HG03575 (cell line): ENCODE data around the gene ADGRL1.
"Not testable (repeated sequence)": the region's sequence is repeated elsewhere in the genome, so short reads cannot be mapped to it uniquely, and the experiment has no call there.

Source experiments
- ATAC-seq: cut with Tn5 transposase; IDR thresholded peaks from one replicate; pipeline ENCODE4 v1.9.1; 2021; ENCODE audit not compliant: unreplicated experiment, insufficient number of reproducible peaks, low FRiP score; ENCODE audit errors: extremely low read depth

The ADGRL1 gene

DNA sequence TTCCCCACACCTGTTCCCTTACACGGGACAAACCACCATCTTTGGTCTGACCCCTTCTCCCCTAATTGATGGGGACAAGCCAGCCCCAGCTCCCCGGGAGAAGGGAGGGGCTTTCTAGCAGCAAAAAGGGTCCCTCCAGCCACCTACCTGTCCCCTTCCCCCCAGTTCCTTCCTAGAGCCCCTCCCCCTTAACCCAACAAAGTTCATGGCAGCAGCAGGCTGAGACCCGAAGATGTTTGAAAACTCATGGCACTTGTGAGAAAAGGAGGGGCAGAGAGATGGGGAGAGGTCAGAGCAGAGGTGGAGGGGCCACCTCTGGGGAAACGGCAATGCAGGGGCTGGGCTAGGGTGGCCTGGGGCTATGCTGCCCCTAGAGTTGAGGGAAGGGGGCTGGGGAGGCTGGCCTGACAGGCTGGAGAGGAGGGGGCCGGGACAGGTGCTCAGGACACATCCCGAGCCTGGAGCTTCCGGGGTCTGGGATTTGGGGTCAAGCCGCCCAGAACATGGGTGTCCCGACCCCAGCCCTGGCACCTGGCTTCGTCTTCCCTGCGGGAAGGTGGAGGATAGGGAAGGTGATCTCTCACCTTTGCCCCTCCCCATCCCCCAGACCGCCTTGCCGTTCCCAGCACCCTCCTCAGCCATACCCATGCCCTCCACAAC, 57.1 kb downstream of the ADGRL1 start:
- no peak for ATAC-seq

DNA sequence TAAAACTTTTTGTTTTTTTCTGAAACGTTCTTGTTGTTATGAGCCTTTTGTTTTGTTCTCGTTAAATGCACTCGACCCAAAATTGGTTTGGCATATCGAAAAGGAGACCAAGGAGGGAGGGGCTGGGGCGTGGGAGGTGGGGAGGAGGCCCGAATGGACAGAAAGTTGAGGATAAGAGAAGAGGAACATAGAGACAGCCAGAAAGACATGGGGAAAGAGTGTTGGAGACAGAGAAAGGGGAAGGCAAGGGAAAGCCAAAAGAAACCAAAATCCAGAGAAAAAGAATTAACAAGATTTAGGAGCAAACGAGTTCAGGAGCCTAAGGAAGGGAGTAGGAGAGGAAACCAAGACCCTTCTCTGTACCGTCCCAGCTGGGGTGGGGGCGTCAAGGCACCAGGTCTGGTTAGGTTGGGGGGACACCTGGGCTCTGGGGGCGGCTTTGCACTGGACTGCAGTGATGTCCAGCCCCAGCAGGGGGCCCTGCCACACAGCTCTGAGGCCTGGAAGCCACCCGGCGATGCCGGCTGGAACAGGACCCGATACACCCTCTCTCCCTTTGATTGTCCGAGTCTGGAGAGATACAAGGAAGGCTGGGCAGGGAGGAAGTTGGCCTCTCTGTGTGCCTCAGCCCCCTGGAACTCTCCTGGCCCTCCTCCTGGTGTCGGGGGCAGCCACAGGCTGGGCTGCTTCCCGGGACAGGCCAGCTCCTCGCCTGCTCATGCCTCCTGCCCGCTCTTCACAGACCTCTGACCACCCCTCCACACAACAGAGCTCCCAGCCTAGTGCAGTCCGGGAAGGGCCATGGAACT, 58.0 kb downstream of the ADGRL1 start:
- no peak for ATAC-seq

DNA sequence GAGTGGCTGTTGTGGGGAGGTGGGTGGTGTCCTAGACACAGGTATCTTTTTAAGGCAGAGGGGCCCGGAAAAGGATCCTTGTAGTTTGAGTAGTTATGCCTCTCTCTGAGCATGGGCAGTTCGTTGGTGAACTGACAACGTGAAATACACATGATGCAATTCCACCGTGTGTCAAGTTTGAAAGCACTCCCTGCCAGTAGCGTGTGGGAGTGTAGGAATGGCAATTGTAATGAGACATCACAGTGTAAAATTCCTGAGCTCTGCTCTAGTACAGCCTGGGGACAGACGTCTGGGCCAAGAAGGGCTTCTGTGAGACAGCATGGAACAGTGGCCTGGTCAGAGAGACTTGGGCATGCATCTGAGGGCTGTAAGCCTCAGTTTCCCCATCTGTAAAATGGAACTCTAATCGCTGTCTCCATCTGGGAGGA, 59.2 kb downstream of the ADGRL1 start:
- no peak for ATAC-seq

DNA sequence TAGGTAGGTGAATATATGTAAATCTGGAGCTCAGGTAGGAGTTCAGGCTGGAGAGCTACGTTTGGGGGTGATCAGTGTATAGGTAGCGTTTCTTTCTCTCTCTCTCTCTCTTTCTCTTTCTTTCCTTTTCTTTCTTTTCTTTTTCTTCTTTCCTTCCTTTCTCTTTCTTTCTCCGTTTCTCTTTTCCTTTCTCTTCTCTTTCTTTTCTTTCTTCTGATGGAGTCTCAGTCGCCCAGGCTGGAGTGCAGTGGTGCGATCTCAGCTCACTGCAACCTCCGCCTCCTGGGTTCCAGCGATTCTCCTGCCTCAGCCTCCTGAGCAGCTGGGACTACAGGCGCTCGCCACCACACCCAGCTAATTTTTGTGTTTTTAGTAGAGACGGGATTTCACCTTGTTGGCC, 59.8 kb downstream of the ADGRL1 start:
- ATAC-seq = not testable (repeated sequence)

DNA sequence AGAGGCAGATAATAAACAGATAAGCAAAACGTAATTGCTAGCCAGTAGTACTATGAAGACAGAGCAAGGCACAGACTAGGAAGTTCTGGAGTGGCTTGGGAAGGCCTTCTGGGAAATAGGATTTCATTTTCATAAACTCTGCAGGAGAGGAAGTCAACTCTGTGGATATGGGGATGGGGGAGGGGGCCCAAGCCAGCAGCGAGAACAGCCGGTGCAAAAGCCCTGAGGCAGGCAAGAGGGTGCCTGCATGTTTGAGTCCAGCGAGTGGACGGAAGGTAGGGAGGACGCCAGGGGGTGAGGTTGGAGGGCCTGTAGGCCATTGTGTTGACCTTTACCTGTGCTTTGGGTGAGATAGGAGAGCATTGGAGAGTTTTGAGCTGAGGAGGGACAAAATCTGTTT, 60.6 kb downstream of the ADGRL1 start:
- no peak for ATAC-seq

DNA sequence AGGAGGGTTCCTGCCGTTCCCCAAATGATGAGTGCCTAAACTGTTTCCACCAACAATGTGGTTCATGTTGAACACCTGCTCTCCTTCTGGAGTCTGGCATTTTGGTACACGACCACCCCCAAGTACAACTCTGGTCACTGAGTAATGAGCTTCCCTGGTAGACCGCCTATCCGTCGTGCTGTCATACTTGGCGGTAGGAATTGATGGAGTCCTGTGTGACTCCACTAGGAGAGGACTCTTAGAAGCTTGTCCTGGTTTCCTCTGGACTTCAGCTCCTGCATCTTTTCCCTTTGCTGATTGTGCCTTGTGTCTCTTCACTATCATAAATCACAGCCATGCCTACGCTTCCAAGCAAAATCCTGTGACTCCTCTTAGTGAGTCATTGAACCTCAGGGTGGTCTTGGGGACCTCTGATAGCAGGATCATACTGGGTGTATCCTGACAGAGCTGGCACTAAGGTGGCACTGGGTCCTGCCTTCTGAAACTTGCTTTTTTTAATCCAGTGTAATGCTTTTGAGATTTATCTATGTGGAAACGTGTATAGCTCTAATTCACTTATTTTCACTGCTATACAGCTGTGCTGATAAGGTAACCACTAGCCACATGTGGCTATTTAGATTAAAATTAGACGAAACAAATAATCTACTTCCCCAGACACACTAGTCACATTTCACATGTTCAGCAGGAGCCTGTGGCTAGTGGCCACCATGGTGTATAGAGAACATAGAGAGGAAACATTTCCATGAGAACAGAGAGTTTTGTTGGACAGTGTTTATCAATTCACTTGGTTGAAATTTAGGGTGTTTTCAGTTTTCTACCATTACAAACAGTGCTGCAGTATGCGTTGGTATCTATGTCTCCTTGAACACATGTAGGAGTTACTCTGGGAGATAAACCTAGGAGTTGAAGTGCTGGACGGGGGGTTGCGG, 63.4 kb downstream of the ADGRL1 start:
- no peak for ATAC-seq

DNA sequence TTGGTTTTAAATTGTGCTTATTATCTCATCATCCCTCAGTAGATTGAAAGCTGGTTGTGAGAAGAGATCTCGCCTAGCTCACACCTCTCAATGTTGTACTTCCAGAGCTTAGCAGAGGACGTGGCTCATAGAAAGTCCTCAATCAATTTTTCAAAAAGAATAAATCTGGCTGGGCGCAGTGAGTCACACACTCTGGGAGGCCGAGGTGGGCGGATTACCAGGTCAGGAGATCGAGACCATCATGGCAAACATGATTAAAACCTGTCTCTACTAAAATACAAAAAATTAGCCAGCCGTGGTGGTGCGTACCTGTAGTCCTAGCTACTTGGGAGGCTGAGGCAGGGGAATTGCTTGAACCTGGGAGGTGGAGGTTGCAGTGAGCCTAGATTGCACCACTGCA, 64.9 kb downstream of the ADGRL1 start:
- ATAC-seq = no peak

DNA sequence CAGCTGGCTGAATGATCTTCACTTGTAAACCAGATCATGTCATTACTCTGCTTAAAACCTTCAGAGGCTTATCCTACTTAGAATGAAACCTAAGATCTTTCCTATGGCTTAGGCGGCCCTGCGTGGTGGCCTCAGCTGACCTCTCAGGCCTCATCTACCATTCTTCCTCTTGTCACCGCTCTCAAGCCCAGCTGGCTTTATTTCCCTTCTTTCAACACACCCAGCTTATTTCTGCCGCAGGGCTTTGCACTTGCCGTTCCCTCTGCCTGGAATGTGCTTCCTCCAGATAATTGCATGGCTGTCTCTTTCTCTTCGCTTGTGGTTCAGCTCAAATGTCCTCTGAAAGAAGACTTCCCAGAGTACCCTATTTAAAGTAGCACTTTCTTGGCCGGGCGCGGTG, 66.0 kb downstream of the ADGRL1 start:
- ATAC-seq = no peak

DNA sequence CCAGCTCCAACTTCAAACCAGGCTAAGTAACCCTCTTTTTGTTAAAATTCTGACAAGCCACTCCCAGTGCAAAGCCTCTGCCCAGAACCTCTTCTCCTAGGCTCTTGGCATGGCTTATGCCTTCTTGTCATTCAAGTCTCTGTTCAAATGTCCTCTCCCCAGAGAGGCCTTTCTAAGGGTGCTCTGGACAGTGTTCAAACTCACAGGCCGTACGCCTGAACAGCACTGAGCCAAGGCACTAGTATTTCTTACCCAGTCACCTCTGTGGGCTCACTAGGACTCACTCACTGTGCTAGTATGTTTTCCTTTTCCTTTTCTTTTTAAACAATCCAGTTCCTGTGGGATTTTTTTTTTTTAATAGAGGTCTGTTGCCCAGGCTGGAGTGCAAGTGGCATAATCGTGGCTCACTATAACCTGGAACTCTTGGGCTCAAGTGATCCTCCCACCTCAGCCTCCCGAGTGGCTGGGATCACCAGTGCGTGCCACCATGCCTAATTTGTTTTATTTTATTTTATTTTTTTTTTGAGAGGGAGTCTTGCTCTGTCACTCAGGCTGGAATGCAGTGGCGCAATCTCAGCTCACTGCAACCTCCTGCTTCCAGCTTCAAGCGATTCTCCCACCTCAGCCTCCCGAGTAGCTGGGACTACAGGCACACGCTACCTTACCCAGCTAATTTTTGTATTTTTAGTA, 67.2 kb downstream of the ADGRL1 start:
- ATAC-seq = no peak

DNA sequence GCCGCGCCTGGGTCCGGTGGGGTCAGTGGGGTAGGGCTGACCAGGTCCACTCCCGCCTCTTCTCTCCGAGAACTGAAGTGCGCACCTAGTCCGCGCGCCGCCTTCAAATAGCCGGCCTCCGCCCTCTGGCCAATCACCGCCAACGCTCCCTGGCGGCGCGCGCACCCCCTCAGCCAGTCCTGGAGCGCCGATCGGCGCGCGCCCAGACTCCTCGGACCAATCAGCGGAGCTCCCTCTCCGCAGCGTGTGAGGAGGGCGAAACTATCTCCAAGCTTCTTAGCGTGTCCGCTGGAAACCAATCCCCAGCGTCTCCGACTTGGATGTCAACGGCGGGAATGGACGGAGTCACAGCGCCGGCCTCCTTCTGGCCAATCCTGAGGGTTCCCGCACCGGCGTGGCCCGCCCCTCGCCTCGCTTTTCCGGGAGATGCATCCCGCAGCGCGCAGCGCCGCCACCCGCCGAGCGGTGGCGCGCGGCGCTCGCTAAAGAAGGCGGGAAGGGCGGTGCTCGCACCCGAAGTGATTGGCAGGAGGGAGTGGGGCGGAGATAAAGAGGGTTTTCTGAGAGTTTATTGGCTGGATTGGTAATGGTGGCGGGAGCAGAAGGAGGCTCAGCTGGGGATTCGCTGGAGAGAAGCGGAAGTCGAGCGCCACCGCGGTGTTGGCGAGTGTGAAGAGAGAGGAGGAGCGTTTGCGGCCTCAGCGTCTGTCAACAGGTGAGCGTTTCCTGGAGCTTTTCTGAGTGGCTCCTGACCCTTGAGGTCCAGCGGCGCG, 69.3 kb downstream of the ADGRL1 start, which contains the start of gene ASF1B:
Gene ASF1B (minus strand): TSS at position 81 of the 773 bp plus-strand sequence. CDS start 133 bp downstream, outside the sequence.
- peak; percentile 60 for ATAC-seq

DNA sequence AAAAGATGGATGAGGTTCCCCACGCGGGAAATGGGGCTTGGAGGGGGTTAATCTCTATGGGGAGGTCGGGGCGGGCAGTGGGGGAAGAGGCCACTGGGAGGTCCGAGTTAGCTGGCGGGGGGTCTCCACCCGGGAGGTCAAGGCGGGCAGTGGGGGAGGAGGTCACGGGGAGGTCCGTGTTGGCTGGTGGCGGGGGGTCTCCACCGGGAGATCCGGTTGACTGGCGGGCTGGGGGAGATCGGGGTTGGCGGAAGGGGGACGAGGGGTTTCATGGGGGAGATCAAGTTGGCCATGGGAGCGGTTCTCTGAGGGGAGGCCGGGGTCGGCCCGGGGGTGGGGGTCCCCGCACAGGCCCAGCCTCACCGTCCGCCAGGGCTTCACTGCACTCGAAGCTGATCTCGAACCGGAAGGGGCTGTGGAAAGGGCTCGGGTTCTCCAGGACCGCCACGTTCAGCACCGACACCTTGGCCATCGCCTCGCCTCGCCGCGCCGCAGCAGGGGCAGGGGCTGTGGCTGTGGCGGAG, 69.9 kb downstream of the ADGRL1 start:
- ATAC-seq = no peak

DNA sequence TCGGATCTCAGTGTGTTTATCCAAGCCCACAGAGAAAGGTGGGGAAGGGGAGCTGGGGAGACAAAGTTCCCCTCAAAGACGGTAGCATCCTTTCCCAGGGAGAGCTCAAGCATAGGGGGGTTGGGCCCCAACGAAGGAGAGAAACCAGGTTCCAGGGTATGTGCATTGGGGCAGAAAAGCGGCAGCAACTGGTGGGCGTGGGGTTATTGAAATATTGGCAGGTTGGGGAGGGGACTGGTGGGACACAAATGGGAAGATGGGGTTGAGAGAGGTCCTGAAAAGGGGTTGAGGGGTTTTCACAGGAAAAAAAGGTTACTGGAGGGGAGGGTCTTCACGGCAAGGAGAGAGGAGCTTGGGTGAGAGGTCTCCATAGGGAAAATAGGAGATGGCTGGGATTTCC, 70.6 kb downstream of the ADGRL1 start:
- no peak for ATAC-seq

DNA sequence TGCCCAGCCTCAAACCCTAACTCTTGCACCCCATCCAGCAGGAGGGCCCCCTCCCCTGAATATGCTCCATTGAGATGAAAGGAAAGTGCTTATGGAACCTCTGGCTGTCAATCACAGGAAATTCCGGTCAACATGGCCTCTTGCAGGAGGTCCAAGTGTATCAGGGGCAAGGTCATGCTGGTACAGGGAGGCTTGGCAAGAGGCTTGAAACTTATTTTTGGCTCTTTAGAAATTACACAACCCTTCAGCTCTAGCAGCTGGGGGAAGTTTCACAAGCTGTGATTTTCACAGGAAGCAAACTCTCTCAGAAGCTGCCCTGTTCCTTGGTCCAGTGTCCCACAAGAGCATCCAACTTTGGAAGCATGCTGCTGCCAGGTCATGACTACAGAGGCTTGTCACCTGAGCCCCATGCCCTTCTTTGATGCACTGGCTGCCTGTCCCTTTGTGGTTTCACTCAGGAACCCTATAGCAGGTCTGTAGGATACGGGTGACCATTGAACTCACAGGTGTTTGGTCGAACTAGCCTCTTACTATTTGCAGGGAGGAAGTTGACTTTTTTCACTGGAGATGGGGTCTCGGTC, 78.0 kb downstream of the ADGRL1 start:
- ATAC-seq = no peak

DNA sequence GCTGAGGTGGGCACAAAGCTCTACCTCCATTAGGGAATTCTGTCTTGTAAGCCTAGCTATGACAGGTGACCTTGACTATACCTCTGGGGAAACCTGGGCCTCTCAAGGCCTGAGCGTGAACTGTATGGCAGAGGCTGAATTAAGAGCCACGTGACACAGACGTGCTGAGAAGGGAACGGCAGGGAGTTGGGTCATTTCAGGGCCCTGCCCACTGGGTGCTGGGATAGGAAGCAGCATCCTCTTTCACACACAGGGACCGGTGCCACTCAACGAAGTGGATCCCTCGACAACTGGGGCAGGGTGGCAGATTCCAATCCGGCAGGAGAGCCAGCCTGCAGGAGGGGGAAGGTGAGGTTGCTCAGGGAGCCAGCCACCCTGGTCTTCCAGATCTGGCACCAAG, 78.8 kb downstream of the ADGRL1 start:
- no peak for ATAC-seq

DNA sequence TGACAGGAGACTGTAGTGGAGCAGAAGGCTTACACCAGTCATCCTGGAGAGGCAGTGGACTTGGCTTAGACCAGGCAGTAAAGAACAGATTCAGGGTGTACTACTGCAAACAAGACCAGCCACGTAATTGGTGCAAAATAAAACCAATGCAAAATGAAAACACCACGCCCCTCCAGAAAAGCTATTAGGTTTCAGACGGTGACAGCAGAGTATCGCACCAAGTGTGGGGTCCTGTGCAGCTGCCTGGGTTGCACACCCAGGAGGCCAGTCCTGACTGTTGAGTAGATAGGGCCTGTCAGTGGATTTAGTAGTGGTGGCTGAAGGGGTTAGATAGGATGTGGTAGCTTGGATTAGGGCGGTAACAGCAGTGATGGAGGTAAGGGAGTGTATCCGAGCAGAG, 83.0 kb downstream of the ADGRL1 start:
- no peak for ATAC-seq

DNA sequence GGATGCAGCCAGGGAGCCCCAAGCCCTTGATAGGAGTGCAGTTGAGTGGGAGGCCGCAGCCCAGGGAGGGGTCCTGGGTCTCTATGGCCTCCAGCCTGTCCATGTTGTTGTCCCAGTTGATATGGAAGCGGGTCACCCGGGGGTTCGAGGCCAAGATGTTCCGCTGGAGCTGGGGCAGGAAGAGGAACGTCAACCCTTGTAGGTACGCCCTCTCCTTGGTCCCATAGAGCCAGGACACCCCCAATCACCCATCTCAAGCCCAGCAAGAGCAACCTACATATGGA, 85.5 kb downstream of the ADGRL1 start:
- ATAC-seq = no peak

DNA sequence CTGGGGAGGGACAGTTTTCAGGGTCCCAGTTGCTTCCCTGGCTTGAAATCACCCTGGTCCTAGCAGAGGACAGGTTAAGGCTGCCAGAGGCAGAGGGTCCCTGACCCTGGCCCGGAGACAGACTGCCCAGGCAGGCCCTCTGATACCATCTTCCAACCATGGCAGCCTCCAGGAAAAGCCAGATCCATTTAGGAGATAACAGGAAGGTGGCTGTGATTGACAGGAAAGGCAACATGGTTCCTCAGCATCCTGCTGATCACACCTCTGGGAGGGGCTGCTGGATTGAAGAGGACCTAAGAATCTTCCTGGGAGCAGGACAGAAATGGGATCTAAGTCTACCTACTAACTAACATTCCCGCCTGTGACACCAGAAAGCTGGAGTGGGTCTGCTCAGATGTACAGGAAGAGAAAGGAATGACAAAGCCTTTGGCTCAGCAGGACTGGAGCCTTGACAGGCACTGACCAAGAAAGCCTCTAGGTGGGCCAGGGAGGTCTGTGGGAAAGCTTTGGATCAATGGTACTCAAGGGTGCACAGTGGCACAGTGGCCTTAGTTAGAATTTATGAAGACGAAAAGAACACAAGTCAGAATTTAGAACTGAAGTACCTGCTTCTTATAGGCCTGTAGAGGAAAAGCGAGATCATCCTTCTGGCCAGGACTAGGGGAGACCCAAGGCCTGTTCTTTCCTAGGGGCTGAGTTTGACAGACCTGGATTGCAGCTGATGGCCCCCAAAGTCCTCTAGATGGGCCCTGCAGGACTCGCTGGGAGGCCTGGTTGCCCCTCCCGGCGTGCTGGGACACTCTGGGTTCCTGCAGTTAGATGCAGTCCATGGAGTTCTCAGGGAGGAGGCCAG, 86.1 kb downstream of the ADGRL1 start:
- ATAC-seq = no peak
